ENCODE measurements around the gene C5AR2.

- no peak for TF ChIP-seq CTCF (IDR thresholded peaks at IDR 0.05; ENCODE audit: low read length)
- no peak for TF ChIP-seq EZH2 (IDR thresholded peaks at IDR 0.05; ENCODE audit: borderline replicate concordance, low read length)
Measured at GRCh38 chr19:47350630-47351029, 18.7 kb downstream of the C5AR2 start.

All from OCI-LY1 (cell line).